H1 (cell line): ENCODE results near the gene IQGAP3. TPM values are rescaled to one million over a fixed set of nuclear protein-coding genes. Genes with fewer than 3 reads are reported as not detected.

ENCODE experiments used
- CTCF ChIA-PET: fragments of 300-600 bp; sonication (Branson Sonifier 250); formaldehyde crosslinking; loops from one replicate; lab custom pipeline; 2021; ENCODE audit not compliant: partially characterized antibody; lab: Charles Lee
- POLR2A ChIA-PET: fragments of 300-600 bp; sonication (Branson Sonifier 250); formaldehyde crosslinking; loops from one replicate; lab custom pipeline; 2021; ENCODE audit warnings: inconsistent platforms; ENCODE audit not compliant: partially characterized antibody; lab: Charles Lee
- DNase-seq, 2 experiments: peaks; one replicate each; pipeline versions ENCODE4 v3.0.0 to v3.0.0-alpha.2; 2010 to 2022; ENCODE audit warnings: low spot score in 2 of 2, low read depth in 1 of 2, mixed read lengths in 1 of 2
- FAIRE-seq: peaks from 2 replicates; lab custom pipeline; 2011; peaks lifted over from hg19 to GRCh38; lab: Jason Lieb, UNC
- H2AFZ ChIP-seq: 2 replicates; pipeline ENCODE4 v1.8.1; 2012; ENCODE audit warnings: low read length, inconsistent platforms
- H2AK5ac ChIP-seq: 2 replicates; pipeline ENCODE4 v1.6.1; 2013; ENCODE audit warnings: low read depth, low read length
- H2BK120ac ChIP-seq: replicated peaks from 2 replicates; pipeline ENCODE3; 2013; ENCODE audit warnings: low read depth, low read length, inconsistent platforms
- H2BK12ac ChIP-seq: 2 replicates; pipeline ENCODE4 v1.6.1; 2013; ENCODE audit warnings: low read depth, low read length
- H2BK15ac ChIP-seq: 2 replicates; pipeline ENCODE4 v1.6.1; 2013; ENCODE audit warnings: low read length
- H2BK20ac ChIP-seq: 2 replicates; pipeline ENCODE4 v1.6.1; 2013; ENCODE audit warnings: low read length
- H2BK5ac ChIP-seq: 2 replicates; pipeline ENCODE4 v1.6.1; 2013; ENCODE audit warnings: low read depth, low read length
- H3K14ac ChIP-seq: 2 replicates; pipeline ENCODE4 v1.6.1; 2013; ENCODE audit warnings: inconsistent platforms; ENCODE audit not compliant: insufficient read length
- H3K18ac ChIP-seq: 2 replicates; pipeline ENCODE4 v1.6.1; 2013; ENCODE audit warnings: low read length; ENCODE audit errors: extremely low read depth
- H3K23ac ChIP-seq: 2 replicates; pipeline ENCODE4 v1.6.1; 2013; ENCODE audit warnings: inconsistent platforms; ENCODE audit not compliant: insufficient read length
- H3K23me2 ChIP-seq: 2 replicates; pipeline ENCODE4 v1.6.1; 2013; ENCODE audit warnings: low read depth, low read length
- H3K27ac ChIP-seq: 2 replicates; pipeline ENCODE4 v1.6.1; 2011; ENCODE audit warnings: low read depth, low read length, inconsistent platforms
- H3K27me3 ChIP-seq, 4 experiments: replicated peaks in 1 of 4; 1 replicate in 1 of 4; 2 replicates in 3 of 4; pipeline versions ENCODE4 v1.6.1 to v1.8.1; 2011 to 2013; ENCODE audit warnings: low read length in 3 of 4, mild to moderate bottlenecking in 3 of 4, inconsistent platforms in 2 of 4, mixed read lengths in 2 of 4, moderate library complexity in 1 of 4; ENCODE audit not compliant: control insufficient read depth in 3 of 4, insufficient read depth in 3 of 4; ENCODE audit errors: extremely low read depth in 1 of 4
- H3K36me3 ChIP-seq, 4 experiments: 2 replicates each; pipeline versions ENCODE4 v1.6.1 to v1.8.1; 2011 to 2013; ENCODE audit warnings: mild to moderate bottlenecking in 4 of 4, low read length in 3 of 4, moderate library complexity in 2 of 4, control low read depth in 1 of 4, inconsistent platforms in 1 of 4; ENCODE audit not compliant: insufficient read depth in 4 of 4, control insufficient read depth in 2 of 4
- H3K4ac ChIP-seq: replicated peaks from 2 replicates; pipeline ENCODE3; 2013; ENCODE audit warnings: low read length, low read depth, mixed read lengths, inconsistent platforms; ENCODE audit not compliant: insufficient read length
- H3K4me1 ChIP-seq, 4 experiments: replicated peaks in 1 of 4; 1 replicate in 1 of 4; 2 replicates in 3 of 4; pipeline versions ENCODE4 v1.6.1 to v1.8.1; 2011 to 2013; ENCODE audit warnings: low read length in 3 of 4, inconsistent platforms in 2 of 4, mixed read lengths in 1 of 4; ENCODE audit not compliant: insufficient read depth in 4 of 4, control insufficient read depth in 3 of 4
- H3K4me2 ChIP-seq, 2 experiments: 2 replicates each; pipeline versions ENCODE4 v1.6.1 to v1.8.1; 2011 to 2013; ENCODE audit warnings: low read depth in 2 of 2, low read length in 2 of 2, control low read depth in 1 of 2, inconsistent platforms in 1 of 2, mild to moderate bottlenecking in 1 of 2; ENCODE audit not compliant: insufficient read depth in 1 of 2
- H3K4me3 ChIP-seq, 4 experiments: fragments of 200-600, 300-600 bp in 1 of 4; sonication (generic), shearing (Covaris generic), sonication (Bioruptor Twin) in 1 of 4; 2 replicates each; pipeline versions ENCODE4 v1.5.1 to v1.8.1; 2011 to 2016; ENCODE audit warnings: low read length in 4 of 4, low read depth in 3 of 4, control low read depth in 2 of 4, inconsistent platforms in 2 of 4, mild to moderate bottlenecking in 2 of 4, mixed read lengths in 1 of 4, moderate library complexity in 1 of 4; ENCODE audit not compliant: insufficient read depth in 2 of 4; ENCODE audit errors: extremely low read depth in 1 of 4
- H3K56ac ChIP-seq: replicated peaks from 2 replicates; pipeline ENCODE3; 2013; ENCODE audit warnings: low read depth, mild to moderate bottlenecking, mixed read lengths, low read length, inconsistent platforms; ENCODE audit not compliant: insufficient read length
- H3K79me1 ChIP-seq: 2 replicates; pipeline ENCODE4 v1.6.1; 2013; ENCODE audit warnings: low read depth, low read length, control low read depth
- H3K79me2 ChIP-seq, 2 experiments: 2 replicates each; pipeline versions ENCODE4 v1.6.1 to v1.8.1; 2012 to 2013; ENCODE audit warnings: low read length in 2 of 2, mild to moderate bottlenecking in 2 of 2, inconsistent platforms in 1 of 2; ENCODE audit not compliant: insufficient read depth in 2 of 2, control insufficient read depth in 1 of 2
- H3K9ac ChIP-seq, 4 experiments: replicated peaks in 1 of 4; 1 replicate in 1 of 4; 2 replicates in 3 of 4; pipeline versions ENCODE4 v1.6.1 to v1.8.1; 2011 to 2013; ENCODE audit warnings: low read depth in 3 of 4, low read length in 3 of 4, control low read depth in 2 of 4, mild to moderate bottlenecking in 2 of 4, moderate library complexity in 2 of 4, inconsistent platforms in 1 of 4; ENCODE audit errors: extremely low read depth in 1 of 4
- H3K9me3 ChIP-seq, 2 experiments: 2 replicates each; pipeline versions ENCODE4 v1.6.1 to v1.8.1; 2012 to 2013; ENCODE audit warnings: mild to moderate bottlenecking in 2 of 2, moderate library complexity in 2 of 2, control low read depth in 1 of 2, inconsistent platforms in 1 of 2, low read depth in 1 of 2, low read length in 1 of 2, mixed read lengths in 1 of 2; ENCODE audit not compliant: insufficient read depth in 2 of 2
- H4K20me1 ChIP-seq, 2 experiments: replicated peaks in 1 of 2; 2 replicates each; pipeline versions ENCODE3 to v1.8.1; 2011 to 2013; ENCODE audit warnings: inconsistent platforms in 2 of 2, low read length in 2 of 2, mild to moderate bottlenecking in 1 of 2; ENCODE audit not compliant: insufficient read depth in 2 of 2, control insufficient read depth in 1 of 2
- H4K5ac ChIP-seq: 2 replicates; pipeline ENCODE4 v1.6.1; 2013; ENCODE audit warnings: low read length, low read depth, mixed read lengths, inconsistent platforms; ENCODE audit not compliant: insufficient read length
- H4K8ac ChIP-seq: 2 replicates; pipeline ENCODE4 v1.8.0; 2013; ENCODE audit warnings: mild to moderate bottlenecking, moderate library complexity, low read length, inconsistent platforms; ENCODE audit not compliant: insufficient read depth; ENCODE audit errors: extremely low read depth
- H4K91ac ChIP-seq: replicated peaks from 2 replicates; pipeline ENCODE3; 2013; ENCODE audit warnings: low read length, mixed read lengths, inconsistent platforms; ENCODE audit not compliant: insufficient read length
- ATF3 ChIP-seq: IDR thresholded peaks from 2 replicates; pipeline ENCODE4 v1.6.1; 2011; ENCODE audit warnings: low read depth, mild to moderate bottlenecking, low read length; ENCODE audit not compliant: insufficient read depth
- BRCA1 ChIP-seq: IDR thresholded peaks from 2 replicates; pipeline ENCODE4 v1.6.1; 2012; ENCODE audit warnings: low read depth, low read length, improper control_type of control experiment
- CHD1 ChIP-seq: IDR thresholded peaks from 2 replicates; pipeline ENCODE4 v1.6.1; 2012; ENCODE audit warnings: low read depth, low read length, improper control_type of control experiment
- CTCF ChIP-seq, 3 experiments: IDR thresholded peaks; 1 replicate in 2 of 3; 2 replicates in 1 of 3; pipeline versions ENCODE4 v1.5.1 to v1.6.1; 2011; ENCODE audit warnings: low read length in 3 of 3, mild to moderate bottlenecking in 3 of 3, inconsistent platforms in 2 of 3, low read depth in 1 of 3, moderate library complexity in 1 of 3; ENCODE audit not compliant: insufficient read depth in 1 of 3; ENCODE audit errors: control extremely low read depth in 1 of 3
- EZH2 ChIP-seq: fragments of 200-600 bp; sonication (generic); IDR thresholded peaks from 2 replicates; pipeline ENCODE4 v1.7.1; 2012; ENCODE audit warnings: low read depth, mild to moderate bottlenecking, moderate library complexity, low read length, inconsistent platforms; ENCODE audit not compliant: severe bottlenecking
- HDAC6 ChIP-seq: IDR thresholded peaks from one replicate; pipeline ENCODE4 v1.7.1; 2012; ENCODE audit warnings: low read depth, mild to moderate bottlenecking, inconsistent platforms, low read length, moderate library complexity
- KDM1A ChIP-seq: fragments of 200-600, 300-600 bp; sonication (generic); IDR thresholded peaks from 2 replicates; pipeline ENCODE4 v1.7.1; 2016; ENCODE audit warnings: mild to moderate bottlenecking, low read length, borderline replicate concordance
- POLR2A ChIP-seq, 2 experiments: IDR thresholded peaks; 1 replicate in 1 of 2; 2 replicates in 1 of 2; pipeline ENCODE4 v1.6.1; 2011; ENCODE audit warnings: low read depth in 2 of 2, low read length in 2 of 2, mild to moderate bottlenecking in 2 of 2; ENCODE audit errors: control extremely low read depth in 1 of 2
- RFX5 ChIP-seq: IDR thresholded peaks from 2 replicates; pipeline ENCODE4 v1.6.1; 2011; ENCODE audit warnings: low read depth, low read length, improper control_type of control experiment, borderline replicate concordance
- RXRA ChIP-seq: IDR thresholded peaks from 2 replicates; pipeline ENCODE4 v1.6.1; 2011; ENCODE audit warnings: low read depth, mild to moderate bottlenecking, low read length, moderate library complexity; ENCODE audit not compliant: insufficient read depth
- WGBS, 2 experiments: shearing (Covaris generic) in 1 of 2; methylation state at CpG; one replicate each; pipeline versions ENCODE4 v1.1.6 to v1.1.7; 2013 to 2015; ENCODE audit warnings: low lambda C conversion rate in 2 of 2, mixed read lengths in 2 of 2, inconsistent platforms in 1 of 2, low coverage in 1 of 2, missing lambda C conversion rate in 1 of 2; ENCODE audit not compliant: insufficient replicate concordance in 2 of 2, insufficient coverage in 1 of 2, insufficient read length in 1 of 2; ENCODE audit errors: extremely low coverage in 1 of 2, missing lambda C conversion rate in 1 of 2; 5-methylcytosine and 5-hydroxymethylcytosine counted together
- polyA plus RNA-seq, 7 experiments: library from polyadenylated mRNA; depleted of rRNA in 3 of 7; stranded (reverse) in 5 of 7; unstranded in 2 of 7; fragments of >200 nt in 5 of 7; fragments of 200-250 nt in 2 of 7; gene quantifications; 1 replicate in 5 of 7; 2 replicates in 1 of 7; 4 replicates in 1 of 7; pipeline versions ENCODE4 v1.2.1 to v1.2.3, GENCODE V29; 2011 to 2013; ENCODE audit warnings: missing spikeins in 2 of 7, mixed read lengths in 2 of 7
- total RNA-seq: library from RNA; stranded (reverse); fragmentation: NEBNext Ultra II Directional; extraction: Animal tissue kit (Norgen Biotek cat#: 25700); gene quantifications from 2 replicates; pipeline ENCODE4 v1.2.1, GENCODE V29; 2021

IQGAP3 gene
- total and polyA plus RNA-seq, 2 of the 8 experiments (the other 6 are each of a cell fraction or from before 2014, with no cell fraction given) = 14.6 to 22.3 TPM

DNA sequence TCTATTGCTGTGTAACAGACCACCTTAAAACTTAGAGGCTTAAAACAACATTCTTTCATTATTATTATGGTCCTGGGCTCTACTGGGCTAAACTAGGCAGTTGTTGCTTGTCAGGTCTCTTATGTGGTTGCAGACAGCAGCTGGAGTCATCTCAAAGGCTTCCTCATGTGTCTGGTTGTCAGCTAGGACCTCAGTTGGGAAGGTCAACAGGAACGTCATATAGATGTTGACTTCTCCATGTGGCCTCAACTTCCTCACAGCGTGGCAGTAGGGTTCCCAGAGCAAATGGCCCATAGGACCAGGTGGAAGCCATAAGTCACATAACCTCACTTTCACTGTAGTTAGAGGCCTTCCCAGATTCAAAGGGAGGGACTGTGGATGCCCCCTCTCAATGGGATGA lies 56.4 kb downstream of the IQGAP3 start:
- H3K18ac ChIP-seq = no peak overlapping the region
- no peaks in the 10 kb centered on the region for H3K27me3 ChIP-seq
- no peak for TF ChIP-seq KDM1A
- TF ChIP-seq BRCA1 = no peak
- TF ChIP-seq CTCF (IDR thresholded peaks at IDR 0.05; ENCODE audit: control extremely low read depth in 1 of 3, insufficient read depth in 1 of 3, low read depth in 1 of 3, low read length in 3 of 3) = no peak
- TF ChIP-seq EZH2 = no peak
- TF ChIP-seq RFX5 = no peak
- TF ChIP-seq POLR2A (IDR thresholded peaks at IDR 0.05; ENCODE audit: control extremely low read depth in 1 of 2, low read depth in 2 of 2, low read length in 2 of 2) = no peak
- no peak for TF ChIP-seq HDAC6
- no peak for TF ChIP-seq RXRA
- no peak for TF ChIP-seq CHD1
- TF ChIP-seq ATF3 = no peak
- no peak overlapping the region for H4K5ac ChIP-seq
- no peak overlapping the region for H3K4me3 ChIP-seq
- H2BK20ac ChIP-seq = no peak overlapping the region
- H2BK15ac ChIP-seq = no peak overlapping the region
- H2BK12ac ChIP-seq = no peak overlapping the region
- no peaks in the 10 kb centered on the region for H3K79me2 ChIP-seq
- ChIA-PET CTCF (interaction anchor here (1.0 to 3.2 kb wide), 5 partner anchors 9 to 115 kb away, joined by 3 to 12 read pairs (median 4); no protein-coding TSS in a partner anchor), POLR2A (interaction anchor here (1.0 to 2.4 kb wide), 4 partner anchors 9 to 14 kb away, joined by 3 to 10 read pairs (median 4); no protein-coding TSS in a partner anchor)
- H2BK120ac ChIP-seq = no peak overlapping the region
- no peaks in the 10 kb centered on the region for H3K79me1 ChIP-seq
- H4K8ac ChIP-seq = no peak overlapping the region
- no peak overlapping the region for H3K14ac ChIP-seq
- H4K91ac ChIP-seq = no peak overlapping the region
- H2AK5ac ChIP-seq = no peak overlapping the region
- no peaks in the 10 kb centered on the region for H3K9me3 ChIP-seq
- no peak overlapping the region for H2BK5ac ChIP-seq
- no peak overlapping the region for H2AFZ ChIP-seq
- H3K4me1 ChIP-seq = no peaks in the 10 kb centered on the region
- H3K23me2 ChIP-seq = no peaks in the 10 kb centered on the region
- H3K56ac ChIP-seq = no peak overlapping the region
- no peak for DNase-seq
- no peak overlapping the region for H3K23ac ChIP-seq
- no peak overlapping the region for H3K4ac ChIP-seq
- FAIRE-seq = no peak
- no peak overlapping the region for H3K27ac ChIP-seq
- H3K4me2 ChIP-seq = no peak overlapping the region
- 48% methylated on average over 2 of the region's 2 CpGs; no CpG with 5 or more reads in 1 of the 2 experiments for WGBS, 2 experiments
- no peaks in the 10 kb centered on the region for H3K36me3 ChIP-seq
- no peaks in the 10 kb centered on the region for H4K20me1 ChIP-seq
- no peak overlapping the region for H3K9ac ChIP-seq
